Activated CD4-positive, CD25-positive, alpha-beta regulatory T cell (primary cell): ENCODE measurements around the gene KDM3B.
"Not testable (repeated sequence)": the region's sequence is repeated elsewhere in the genome, so short reads cannot be mapped to it uniquely, and the experiment has no call there.

Experiments
- DNase-seq, 4 experiments: peaks; one replicate each; lab custom pipeline; 2025; lab: John Stamatoyannopoulos, UW

Gene KDM3B

DNA sequence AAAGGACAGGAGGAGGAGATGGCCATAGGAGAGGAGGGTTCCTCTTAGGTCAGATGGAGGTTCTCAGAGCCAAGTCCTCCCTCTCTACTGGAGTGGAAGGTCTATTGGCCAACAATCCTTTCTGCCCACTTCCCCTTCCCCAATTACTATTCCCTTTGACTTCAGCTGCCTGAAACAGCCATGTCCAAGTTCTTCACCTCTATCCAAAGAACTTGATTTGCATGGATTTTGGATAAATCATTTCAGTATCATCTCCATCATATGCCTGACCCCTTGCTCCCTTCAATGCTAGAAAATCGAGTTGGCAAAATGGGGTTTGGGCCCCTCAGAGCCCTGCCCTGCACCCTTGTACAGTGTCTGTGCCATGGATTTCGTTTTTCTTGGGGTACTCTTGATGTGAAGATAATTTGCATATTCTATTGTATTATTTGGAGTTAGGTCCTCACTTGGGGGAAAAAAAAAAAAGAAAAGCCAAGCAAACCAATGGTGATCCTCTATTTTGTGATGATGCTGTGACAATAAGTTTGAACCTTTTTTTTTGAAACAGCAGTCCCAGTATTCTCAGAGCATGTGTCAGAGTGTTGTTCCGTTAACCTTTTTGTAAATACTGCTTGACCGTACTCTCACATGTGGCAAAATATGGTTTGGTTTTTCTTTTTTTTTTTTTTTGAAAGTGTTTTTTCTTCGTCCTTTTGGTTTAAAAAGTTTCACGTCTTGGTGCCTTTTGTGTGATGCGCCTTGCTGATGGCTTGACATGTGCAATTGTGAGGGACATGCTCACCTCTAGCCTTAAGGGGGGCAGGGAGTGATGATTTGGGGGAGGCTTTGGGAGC is 115.9 kb downstream of the KDM3B start:
- no peak for DNase-seq

- no peak for DNase-seq
Observed at GRCh38 chr5:138468966-138469539, 116.6 kb downstream of the KDM3B start.

DNA sequence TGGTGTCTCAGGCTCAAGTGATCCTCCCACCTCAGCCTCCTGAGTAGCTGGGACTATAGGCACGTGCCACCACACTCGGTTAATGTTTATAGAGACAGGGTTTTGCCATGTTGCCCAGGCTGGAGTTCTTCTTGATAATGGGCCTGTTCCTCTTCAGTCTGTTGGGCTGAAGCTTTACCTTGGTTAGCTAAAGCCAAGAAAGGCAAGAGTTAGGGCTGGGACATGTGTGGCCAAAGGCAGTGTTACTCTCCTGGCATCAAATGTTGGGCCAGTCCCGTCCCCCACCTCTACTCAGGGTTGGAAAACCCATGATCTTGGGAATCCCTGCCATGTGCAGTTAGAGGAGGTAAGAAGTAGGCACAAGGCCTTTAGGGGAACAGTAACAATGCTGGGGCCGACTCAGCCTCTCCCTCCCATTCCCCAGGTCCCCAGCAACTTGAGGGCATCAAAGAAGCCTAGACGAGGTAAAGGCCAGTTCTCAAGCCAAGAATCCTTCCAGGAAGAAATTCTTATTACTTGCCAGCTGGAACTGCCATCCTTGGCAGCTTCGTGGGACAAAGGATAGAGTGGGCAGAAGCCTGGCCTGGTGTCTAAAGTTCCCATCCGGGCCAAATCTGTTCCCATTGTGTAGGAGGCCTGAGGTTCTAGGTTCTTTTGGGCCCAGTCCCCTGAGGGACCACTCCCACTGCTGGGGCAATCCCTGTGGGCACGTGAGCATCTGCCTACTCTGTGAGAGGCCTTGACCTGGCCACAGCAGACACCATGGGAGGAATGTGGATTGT is 117.2 kb downstream of the KDM3B start:
- DNase-seq, result no peak

DNA sequence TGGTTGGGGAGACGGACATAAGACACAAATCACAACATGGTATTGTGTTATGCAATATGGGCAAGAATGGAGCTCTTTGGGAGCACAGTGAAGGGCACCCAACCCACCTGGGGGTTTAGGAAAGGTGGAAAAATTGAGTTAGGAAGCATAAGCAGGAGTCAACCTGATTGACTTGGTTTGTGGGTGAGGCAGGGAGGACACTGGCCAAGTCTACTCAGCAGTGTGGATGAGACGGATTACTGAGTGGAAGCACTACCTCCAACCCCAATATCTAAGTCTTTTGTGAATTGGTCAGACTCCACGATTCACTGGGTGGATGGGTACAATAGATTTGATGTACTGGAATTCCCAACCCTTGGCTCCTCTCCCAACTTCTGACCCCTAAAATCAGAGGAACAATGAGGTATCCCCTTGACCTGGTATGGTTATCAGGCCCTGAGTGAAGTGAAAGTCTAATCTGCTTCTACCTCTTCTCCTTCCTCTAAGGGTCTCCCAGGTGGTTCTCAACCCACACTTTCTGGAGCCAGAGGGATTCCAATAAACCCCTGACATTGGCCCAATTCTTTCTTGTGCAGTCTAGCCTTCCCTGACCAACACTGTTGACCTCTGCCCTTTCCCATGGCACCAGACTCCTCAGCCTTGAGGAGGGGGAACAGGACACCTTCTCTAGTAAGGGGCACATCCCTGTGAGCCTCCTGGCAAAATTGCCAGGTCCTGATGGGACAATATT is 118.0 kb downstream of the KDM3B start:
- DNase-seq, result no peak

GRCh38 chr5:138471052-138471361 is 118.5 kb downstream of the KDM3B start:
- no peak for DNase-seq

DNA sequence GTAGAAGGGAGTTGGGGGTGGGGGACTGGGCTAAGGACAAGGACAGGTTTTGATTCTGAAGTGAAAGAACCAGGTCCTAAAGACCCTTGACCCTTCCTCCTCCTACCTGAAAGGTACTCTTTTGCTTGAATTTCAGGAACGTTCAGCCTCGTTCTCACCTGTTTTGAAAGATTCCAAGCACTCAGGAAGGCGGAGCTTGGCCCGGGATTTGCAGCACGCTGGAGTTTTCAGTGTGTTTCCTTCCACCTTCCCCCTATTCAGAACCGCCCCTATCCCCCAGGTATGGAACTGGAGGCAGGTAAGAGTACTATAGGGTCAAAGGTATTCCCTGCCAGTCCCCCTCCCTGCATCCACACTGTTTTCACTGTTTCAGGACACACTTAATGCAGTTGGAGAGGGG is 119.9 kb downstream of the KDM3B start:
- no peak for DNase-seq

DNA sequence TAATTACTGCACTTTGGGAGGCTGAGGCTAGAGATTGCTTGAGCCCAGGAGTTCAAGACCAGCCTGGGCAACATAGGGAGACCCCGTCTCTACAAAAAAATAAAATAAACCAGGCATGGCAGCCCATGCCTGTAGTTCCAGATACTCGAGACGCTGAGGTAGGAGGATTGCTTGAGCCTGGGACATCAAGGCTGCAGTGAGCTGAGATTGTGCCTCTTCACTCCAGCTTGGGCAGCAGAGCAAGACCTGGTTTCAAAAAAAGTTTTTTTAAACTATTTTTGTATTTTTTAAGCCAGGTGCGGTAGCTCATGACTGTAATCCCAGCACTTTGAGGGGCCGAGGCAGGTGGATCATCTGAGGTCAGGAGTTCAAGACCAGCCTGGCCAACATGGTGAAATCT is 120.7 kb downstream of the KDM3B start:
- not testable (repeated sequence) for DNase-seq

DNA sequence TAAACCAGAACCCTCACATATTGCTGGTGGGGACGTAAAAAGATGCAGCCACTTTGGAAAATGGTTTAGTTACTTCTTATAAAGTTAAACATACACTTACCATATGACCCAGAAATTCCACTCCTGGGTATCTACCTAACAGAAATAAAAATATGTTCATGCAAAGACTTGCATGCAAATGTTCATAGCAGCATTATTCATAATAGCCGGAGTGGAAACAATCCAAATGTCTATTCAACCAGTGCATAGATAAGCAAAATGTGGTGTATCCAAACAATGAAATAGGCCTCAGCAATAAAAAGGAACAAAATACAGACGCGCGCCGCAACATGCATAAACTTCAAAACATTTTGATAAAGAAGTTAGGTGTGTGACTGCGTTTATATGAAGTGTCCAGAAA is 124.4 kb downstream of the KDM3B start:
- DNase-seq, result no peak

- no peak for DNase-seq
Observed at GRCh38 chr5:138482638-138483037, 130.2 kb downstream of the KDM3B start.
